ENCODE results near the gene CTSO. TPM values are rescaled to one million over a fixed set of nuclear protein-coding genes. Genes with fewer than 3 reads are reported as not detected.

The CTSO gene
- total and polyA plus RNA-seq, 2 of the 8 experiments (the other 6 are each of a cell fraction or from before 2014, with no cell fraction given): 0.39 to 0.41 TPM

- no peak overlapping the region for H3K9ac ChIP-seq (replicated peaks in 1 of 4; ENCODE audit: extremely low read depth in 1 of 4, low read depth in 3 of 4, low read length in 3 of 4)
- FAIRE-seq (no peak), DNase-seq (ENCODE audit: low read depth in 1 of 2, low spot score in 2 of 2) (no peak)
- H3K18ac ChIP-seq (ENCODE audit: extremely low read depth, low read length): no peak overlapping the region
- no peaks in the 10 kb centered on the region for H3K79me1 ChIP-seq (ENCODE audit: low read depth, low read length)
- H2BK120ac ChIP-seq (replicated peaks; ENCODE audit: low read depth, low read length): no peak overlapping the region
- WGBS, 2 experiments (ENCODE audit: extremely low coverage in 1 of 2, insufficient coverage in 1 of 2, insufficient read length in 1 of 2, insufficient replicate concordance in 2 of 2, low coverage in 1 of 2, low lambda C conversion rate in 2 of 2, missing lambda C conversion rate in 1 of 2): 70% methylated on average over 5 of the region's 5 CpGs; no CpG with 5 or more reads in 1 of the 2 experiments
- no peaks in the 10 kb centered on the region for H3K4me1 ChIP-seq (replicated peaks in 1 of 4; ENCODE audit: control insufficient read depth in 3 of 4, insufficient read depth in 4 of 4, low read length in 3 of 4)
- H3K14ac ChIP-seq (ENCODE audit: insufficient read length): no peak overlapping the region
- no peak overlapping the region for H2BK15ac ChIP-seq (ENCODE audit: low read length)
- no peaks in the 10 kb centered on the region for H3K36me3 ChIP-seq (ENCODE audit: control insufficient read depth in 2 of 4, insufficient read depth in 4 of 4, low read length in 3 of 4)
- no peak overlapping the region for H4K8ac ChIP-seq (ENCODE audit: extremely low read depth, insufficient read depth, low read length)
- no peak overlapping the region for H2BK20ac ChIP-seq (ENCODE audit: low read length)
- no peak overlapping the region for H3K56ac ChIP-seq (replicated peaks; ENCODE audit: insufficient read length, low read depth, low read length)
- no peak overlapping the region for H2AK5ac ChIP-seq (ENCODE audit: low read depth, low read length)
- H2BK12ac ChIP-seq (ENCODE audit: low read depth, low read length): no peak overlapping the region
- no peak overlapping the region for H4K91ac ChIP-seq (replicated peaks; ENCODE audit: insufficient read length, low read length)
- H2BK5ac ChIP-seq (ENCODE audit: low read depth, low read length): no peak overlapping the region
- no peak overlapping the region for H3K27ac ChIP-seq (ENCODE audit: low read depth, low read length)
- no peak overlapping the region for H3K4me2 ChIP-seq (ENCODE audit: insufficient read depth in 1 of 2, low read depth in 2 of 2, low read length in 2 of 2)
- no peak overlapping the region for H2AFZ ChIP-seq (ENCODE audit: low read length)
- H4K20me1 ChIP-seq (replicated peaks in 1 of 2; ENCODE audit: control insufficient read depth in 1 of 2, insufficient read depth in 2 of 2, low read length in 2 of 2): no peaks in the 10 kb centered on the region
- H3K4me3 ChIP-seq (ENCODE audit: extremely low read depth in 1 of 4, insufficient read depth in 2 of 4, low read depth in 3 of 4, low read length in 4 of 4): no peak overlapping the region
- no peaks in the 10 kb centered on the region for H3K79me2 ChIP-seq (ENCODE audit: control insufficient read depth in 1 of 2, insufficient read depth in 2 of 2, low read length in 2 of 2)
- no peaks in the 10 kb centered on the region for H3K27me3 ChIP-seq (replicated peaks in 1 of 4; ENCODE audit: control insufficient read depth in 3 of 4, extremely low read depth in 1 of 4, insufficient read depth in 3 of 4, low read length in 3 of 4)
- no peaks in the 10 kb centered on the region for H3K9me3 ChIP-seq (ENCODE audit: insufficient read depth in 2 of 2, low read depth in 1 of 2, low read length in 1 of 2)
- no peak overlapping the region for H3K23ac ChIP-seq (ENCODE audit: insufficient read length)
- CTCF ChIA-PET (ENCODE audit: partially characterized antibody): no interaction called here
- H3K23me2 ChIP-seq (ENCODE audit: low read depth, low read length): no peaks in the 10 kb centered on the region
- POLR2A ChIA-PET (ENCODE audit: partially characterized antibody): no interaction called here
- no peak overlapping the region for H3K4ac ChIP-seq (replicated peaks; ENCODE audit: insufficient read length, low read depth, low read length)
- H4K5ac ChIP-seq (ENCODE audit: insufficient read length, low read depth, low read length): no peak overlapping the region
- TF ChIP-seq SIX5 (IDR thresholded peaks at IDR 0.05; ENCODE audit: low read depth, low read length) (no peak), SP4 (IDR thresholded peaks at IDR 0.05; ENCODE audit: low read length) (no peak), ASH2L (IDR thresholded peaks at IDR 0.05; ENCODE audit: low read length) (no peak), CHD1 (IDR thresholded peaks at IDR 0.05; ENCODE audit: low read depth, low read length) (no peak), EP300 (IDR thresholded peaks at IDR 0.05; ENCODE audit: borderline replicate concordance in 1 of 2, low read depth in 2 of 2, low read length in 2 of 2) (no peak), BCL11A (IDR thresholded peaks at IDR 0.05; ENCODE audit: low read depth in 2 of 2, low read length in 2 of 2) (no peak), SP1 (IDR thresholded peaks at IDR 0.05; ENCODE audit: low read depth, low read length) (no peak), TBP (IDR thresholded peaks at IDR 0.05; ENCODE audit: low read depth, low read length) (no peak), KDM1A (IDR thresholded peaks at IDR 0.05; ENCODE audit: borderline replicate concordance, low read length) (no peak), CBX8 (IDR thresholded peaks at IDR 0.05; ENCODE audit: borderline replicate concordance, low read depth, low read length) (no peak), GABPA (IDR thresholded peaks at IDR 0.05; ENCODE audit: borderline replicate concordance, insufficient read depth, low read length) (no peak), CTCF (IDR thresholded peaks at IDR 0.05; ENCODE audit: control extremely low read depth in 1 of 3, insufficient read depth in 1 of 3, low read depth in 1 of 3, low read length in 3 of 3) (no peak), TEAD4 (IDR thresholded peaks at IDR 0.05; ENCODE audit: low read depth, low read length) (no peak)
Observed at GRCh38 chr4:155914782-155915181, 38.9 kb downstream of the CTSO start.
